ENCODE results near the gene RRAGA.

- TF ChIP-seq CTCF (IDR thresholded peaks at IDR 0.05): no peak
- no peak for TF ChIP-seq POLR2AphosphoS5 (IDR thresholded peaks at IDR 0.05)
- no peak for TF ChIP-seq POLR2A (IDR thresholded peaks at IDR 0.05)
- no peak for TF ChIP-seq EP300 (IDR thresholded peaks at IDR 0.05)
These were observed 16.2 kb upstream of the RRAGA start, which contains the start of gene SAXO1 for GRCh38 chr9:19033015-19033414.

All from suprapubic skin (tissue), 4 donors.